Nucleus accumbens (tissue), 56 donors: ENCODE data around the gene CRACDL.

ENCODE experiments used
- DNase-seq, 56 donors: peaks; one replicate each; lab custom pipeline; 2025; lab: John Stamatoyannopoulos, UW

CRACDL gene

DNA sequence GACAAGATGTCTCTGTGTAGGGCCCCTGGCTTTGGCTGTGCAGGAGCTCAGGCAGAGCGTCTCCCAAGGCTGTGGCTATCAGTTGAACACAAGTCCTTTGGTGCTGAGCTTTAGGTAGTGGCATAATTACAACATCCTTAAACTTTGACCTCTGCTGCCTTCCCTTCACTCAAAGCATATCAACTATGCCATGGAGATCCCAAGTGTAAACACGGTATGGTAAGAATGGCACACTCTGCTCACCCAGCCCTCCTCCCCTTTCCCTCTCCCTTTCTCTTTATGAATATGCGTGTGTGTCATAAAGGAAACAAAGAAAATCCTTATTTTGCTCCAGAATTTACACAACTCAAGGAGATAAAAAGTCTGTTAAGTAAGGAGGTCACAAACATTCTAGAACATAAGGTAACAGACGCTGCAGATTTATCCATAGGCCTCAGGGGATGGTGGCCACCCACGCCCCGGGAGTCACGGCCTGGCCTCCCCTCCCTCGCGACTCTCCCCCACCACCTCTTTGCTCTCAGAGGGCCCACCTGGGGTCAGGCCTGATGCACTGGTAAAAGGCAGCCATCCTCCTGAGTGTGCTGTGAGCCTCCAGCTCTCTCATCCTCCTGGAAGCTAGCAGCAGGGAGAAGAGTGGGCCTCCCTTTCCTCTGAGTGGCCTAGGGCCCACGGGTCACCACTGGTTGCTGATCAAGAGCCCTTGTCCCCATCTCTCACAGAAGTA is 67.3 kb downstream of the CRACDL start:
- DNase-seq, result no peak

DNA sequence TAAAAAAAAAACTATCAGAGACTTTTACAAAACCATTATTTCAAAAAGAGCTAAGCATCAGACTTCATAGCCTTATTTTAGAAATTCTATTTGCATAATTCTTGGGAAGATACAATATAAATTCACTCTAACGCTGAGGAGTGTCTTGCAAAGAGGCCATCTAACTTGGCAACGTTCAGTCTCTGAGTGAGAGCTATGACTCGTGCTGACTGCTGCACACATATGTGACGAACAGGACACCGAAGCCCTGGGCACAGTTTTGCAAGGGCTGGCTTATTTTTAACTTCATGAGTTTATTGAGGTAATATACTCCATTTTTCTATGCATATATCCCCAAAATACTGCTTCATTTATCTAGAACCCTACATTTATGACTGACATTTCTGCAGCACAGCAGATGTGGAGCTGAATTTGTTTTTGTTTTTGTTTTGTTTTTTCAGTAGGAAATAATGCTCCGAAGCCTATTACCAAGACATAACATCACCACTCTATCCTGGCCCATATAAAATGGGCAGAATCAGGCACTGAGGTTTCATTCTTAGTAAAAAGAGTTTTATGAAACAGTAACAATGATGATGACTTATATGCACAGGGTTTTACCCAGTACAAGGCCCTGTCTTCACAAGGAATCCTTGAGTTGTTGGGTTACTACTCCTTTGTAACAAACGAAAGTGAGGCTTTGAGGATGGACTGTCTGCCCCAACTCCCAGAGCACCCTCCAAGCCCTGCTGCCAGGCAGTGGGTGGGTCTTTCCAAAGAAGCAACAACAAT is 68.3 kb downstream of the CRACDL start:
- no peak for DNase-seq

DNA sequence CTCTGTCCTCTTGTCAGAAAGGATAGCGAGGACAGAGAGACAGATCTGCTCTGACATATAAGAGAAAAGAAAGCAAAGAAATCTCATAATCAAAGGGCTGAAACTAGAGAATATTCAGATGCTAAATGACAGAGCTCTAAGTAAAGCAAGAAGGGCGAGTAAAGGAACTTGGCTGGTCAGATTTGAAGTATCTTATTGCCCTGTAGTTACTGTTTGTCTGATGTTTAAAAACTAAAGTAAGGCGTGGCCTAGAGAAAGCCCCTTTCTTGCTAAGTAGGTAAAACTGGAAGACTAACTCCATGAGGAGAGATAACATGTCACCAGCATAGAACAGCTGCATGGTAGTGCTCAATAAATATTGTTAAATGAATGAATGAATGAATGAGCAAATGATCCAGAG is 70.0 kb downstream of the CRACDL start:
- DNase-seq, result no peak

DNA sequence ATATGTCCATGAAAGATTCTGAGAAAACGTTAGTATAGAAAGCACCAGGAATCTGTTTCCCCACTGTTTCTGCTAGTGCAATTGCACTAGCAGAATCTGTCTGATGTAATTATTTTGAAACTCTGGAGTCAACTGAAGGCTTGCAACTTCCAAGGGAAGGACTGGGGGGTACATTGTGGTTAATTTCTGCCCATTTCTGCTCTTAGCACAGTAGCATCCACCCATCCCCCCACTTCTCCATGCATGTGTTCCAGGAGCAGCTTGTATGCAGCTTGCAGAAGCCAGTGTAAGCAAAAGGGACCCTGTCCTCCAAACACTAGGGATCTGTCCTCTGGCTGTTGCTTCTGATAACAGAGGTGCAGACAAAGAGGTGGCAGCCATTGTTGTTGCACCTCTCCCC is 74.4 kb downstream of the CRACDL start:
- DNase-seq, result no peak

DNA sequence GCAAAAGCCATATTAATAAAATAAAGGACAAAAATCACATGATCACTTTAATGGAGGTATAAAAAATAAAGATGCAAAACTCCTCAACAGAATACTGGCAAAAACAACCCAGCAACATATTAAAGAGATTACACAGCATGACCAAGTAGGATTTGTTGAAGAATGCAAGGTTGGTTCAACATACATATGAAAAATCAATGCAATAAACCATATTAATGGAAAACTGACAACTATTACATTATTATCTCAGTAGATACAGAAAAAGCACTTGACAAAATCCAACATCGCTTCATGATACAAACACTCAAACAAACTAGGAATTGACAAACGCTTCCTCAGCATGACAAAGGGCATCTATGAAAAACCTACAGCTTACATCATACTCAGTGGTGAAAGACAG is 76.7 kb downstream of the CRACDL start:
- DNase-seq, result no peak

DNA sequence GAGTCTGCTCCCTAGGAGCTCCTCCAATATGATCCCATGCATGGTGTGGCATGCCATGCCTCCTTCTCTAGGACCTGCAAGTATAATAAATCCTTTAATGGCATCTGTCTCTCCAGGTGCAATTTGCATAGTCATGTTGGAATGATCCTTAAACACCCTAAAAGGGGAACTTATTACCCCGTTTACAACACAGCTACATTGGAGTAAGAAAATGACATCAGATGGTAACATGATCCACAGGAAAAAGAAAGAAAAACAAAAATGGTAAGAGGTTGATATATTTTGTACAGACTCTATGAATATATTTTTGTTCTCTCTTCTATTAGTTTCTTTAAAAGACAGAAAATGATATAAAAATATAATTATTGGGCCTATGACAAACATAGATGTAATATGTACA is 79.0 kb downstream of the CRACDL start:
- no peak for DNase-seq

DNA sequence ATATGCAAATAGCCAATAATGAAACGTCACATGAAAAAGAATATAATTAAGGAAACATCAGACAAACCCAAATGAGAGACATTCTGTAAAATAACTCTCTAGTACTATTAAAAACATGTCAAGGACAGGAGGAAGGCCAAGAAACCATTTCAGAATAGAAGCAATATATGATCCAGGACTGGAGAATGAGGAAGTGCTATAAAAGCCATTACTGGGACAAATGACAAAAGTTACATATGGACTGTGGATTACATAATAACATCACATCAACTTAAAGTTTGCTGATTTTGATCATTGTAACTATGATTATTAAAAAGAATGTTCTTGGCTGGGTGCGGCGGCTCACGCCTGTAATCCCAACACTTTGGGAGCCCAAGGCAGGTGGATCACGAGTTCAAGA is 81.3 kb downstream of the CRACDL start:
- DNase-seq, result no peak

DNA sequence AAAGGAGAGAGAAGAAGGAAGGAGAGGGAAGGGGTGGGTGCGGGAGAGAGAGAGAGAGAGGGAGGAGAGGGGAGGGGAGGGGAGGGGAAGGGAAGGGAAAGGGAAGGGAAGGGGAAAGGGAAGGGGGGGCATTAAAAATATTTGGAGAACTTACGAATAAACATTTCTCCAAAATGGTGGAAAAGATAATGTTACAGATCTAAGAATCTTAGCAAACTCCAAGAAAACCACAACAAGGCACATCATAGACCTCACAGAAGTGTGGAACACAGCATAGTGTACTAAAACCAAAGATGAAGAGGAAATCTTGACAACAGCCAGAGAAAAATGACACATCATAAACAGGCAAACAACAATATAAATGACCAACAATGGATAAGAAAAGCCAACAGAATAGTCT is 83.1 kb downstream of the CRACDL start:
- DNase-seq, result no peak

DNA sequence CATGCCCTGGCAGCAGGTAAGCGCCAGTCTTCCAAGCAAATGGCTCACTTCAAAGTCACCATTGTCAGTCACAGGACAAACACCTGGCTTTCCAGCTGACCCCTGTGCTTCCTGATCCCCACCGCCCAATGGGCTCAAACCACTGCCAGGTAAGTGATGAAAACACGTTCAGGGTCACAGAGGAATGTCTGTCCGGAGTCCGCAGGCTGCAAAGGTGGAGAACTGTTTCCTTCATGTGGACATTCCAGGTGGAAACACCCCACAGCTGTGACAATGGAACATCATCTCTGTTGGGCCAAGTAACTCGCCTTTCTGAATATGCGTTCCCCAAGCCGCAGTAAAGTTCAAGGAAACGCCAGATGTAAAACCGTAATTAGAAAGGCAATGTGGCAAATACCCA is 86.0 kb downstream of the CRACDL start:
- no peak for DNase-seq

DNA sequence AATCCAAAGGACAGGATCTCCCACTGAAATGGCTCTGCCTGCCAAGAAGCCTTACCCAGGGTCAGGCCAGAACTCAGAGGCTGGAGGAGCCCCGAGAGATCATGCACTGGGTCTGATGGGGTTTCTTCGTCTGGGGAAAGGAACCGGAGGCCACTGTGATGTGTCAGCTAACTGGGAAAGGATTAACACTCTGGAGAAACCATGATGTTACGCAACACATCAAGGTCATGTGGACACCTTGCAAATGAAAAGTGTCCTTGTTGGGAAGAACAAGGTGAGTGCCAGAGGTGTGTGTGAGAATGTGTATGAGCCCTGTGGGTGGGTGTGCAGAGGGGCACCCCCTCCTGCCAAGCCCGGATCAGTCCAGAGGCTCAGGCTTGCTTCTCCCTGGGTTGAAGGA is 86.9 kb downstream of the CRACDL start:
- DNase-seq, result no peak

DNA sequence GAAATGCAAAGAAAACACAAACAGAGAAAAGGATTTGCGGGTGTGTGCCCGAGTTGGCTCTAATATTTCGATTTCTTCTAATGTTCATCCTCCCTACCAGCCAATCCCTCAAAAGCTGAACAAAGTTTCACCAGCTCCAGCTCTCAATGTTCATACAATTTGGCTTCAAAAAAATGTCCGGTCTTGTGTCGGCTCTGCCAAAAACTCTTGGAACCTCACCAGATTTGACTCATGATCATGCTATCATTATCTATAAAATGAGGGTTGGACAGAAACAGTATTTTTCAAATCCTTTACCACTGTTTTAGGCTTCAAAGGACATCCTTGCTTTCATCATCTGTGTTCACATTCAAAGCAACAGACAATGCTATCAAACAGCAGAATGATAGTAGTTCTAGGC is 88.2 kb downstream of the CRACDL start:
- DNase-seq, result no peak

DNA sequence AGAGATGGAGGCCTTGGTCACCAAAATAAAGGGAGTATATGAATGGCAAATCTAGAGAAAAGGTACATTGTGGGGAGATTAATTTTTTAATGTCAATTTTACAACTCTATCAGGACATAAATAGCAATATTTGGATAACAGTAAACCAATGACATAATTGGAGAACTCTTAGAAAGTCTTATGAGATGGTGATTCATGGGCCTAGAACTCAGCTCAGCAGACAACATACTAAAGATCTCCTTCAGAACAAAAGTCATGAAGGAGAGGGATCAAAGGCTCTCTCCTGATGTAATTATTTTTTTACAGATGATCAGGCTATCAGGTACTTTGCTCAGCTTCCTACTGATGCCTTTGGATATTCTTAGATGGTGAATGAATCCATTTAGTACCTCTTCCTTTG is 90.0 kb downstream of the CRACDL start:
- DNase-seq, result no peak

DNA sequence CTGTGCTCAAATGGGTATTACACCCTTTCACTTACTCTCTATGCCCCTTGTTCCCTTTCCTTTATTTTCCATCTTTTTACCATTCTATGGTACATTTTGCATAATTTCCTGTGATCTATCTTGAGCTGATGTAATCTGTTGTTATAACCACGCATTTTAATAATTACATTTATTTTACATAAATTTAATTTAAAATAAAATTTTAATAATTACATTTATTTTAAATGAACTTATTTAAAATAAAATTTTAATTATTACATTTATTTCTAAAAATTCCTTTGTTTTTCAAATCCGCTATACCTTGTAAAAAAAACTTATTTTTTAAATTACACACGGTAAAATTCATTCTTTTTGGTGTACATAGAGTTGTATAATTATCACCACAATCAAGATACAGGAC is 93.9 kb downstream of the CRACDL start:
- DNase-seq, result no peak

DNA sequence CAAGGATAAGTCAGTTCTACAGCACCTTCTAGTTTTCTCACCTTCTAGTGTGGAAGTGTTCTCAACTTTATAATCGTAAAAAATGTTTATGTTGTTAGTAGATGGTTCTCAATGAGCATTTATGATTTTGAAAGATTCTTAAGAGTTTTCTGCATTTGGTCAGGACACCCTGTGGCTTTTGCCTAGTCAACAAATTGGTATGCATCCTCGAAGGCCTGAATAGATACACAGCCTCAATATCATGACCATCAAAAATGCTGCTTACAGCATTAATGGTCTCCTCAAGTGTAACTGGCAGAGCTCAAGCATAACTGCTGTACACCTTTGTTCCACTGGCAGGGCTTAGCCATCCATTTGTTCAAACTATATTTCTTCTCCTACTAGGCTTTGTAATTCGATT is 96.7 kb downstream of the CRACDL start:
- no peak for DNase-seq

DNA sequence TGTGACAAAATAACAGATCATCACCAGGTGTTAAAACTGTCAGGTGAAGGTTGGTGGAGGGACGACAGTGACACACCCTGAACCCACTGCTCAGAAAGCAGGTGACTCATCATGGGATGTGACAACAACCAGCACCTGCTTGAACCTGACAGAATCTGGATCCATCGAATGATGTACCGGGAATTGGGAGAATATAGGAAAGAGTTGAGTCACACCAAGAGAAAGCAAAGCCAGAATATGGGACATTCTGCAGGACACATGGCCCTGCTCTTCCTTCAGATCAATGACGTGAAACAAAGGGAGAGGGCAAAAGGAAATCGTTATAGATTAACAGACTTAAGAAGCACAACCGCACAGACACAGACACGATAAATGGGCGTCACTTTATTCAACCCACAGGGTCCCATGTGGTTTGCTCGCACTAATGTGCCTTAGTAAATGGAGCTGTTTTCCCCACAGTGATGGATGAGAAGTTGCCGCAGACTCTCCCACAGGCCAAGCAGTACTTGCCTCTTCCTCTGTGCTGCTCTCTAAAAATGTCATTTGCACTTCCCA is 100.1 kb downstream of the CRACDL start:
- DNase-seq, result peak in 12 of 56 donors; percentile 12 to 63 (median 46)

DNA sequence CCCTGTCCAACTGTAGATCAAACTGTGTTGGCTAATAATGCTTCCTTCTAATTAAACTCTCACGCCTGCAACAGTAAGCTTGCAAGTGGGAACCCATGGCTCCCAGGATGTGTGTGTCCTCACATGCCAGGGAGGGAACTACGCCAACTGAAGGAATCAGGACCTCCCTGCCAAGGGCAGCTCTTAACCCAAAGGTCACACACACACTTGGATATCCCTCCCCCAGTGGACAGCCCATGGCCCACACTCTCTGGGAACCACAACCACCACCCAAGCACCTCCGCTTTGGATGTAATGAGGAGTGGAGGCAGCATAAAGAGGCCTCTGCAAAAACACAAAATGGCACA is 102.1 kb downstream of the CRACDL start:
- DNase-seq, result no peak

DNA sequence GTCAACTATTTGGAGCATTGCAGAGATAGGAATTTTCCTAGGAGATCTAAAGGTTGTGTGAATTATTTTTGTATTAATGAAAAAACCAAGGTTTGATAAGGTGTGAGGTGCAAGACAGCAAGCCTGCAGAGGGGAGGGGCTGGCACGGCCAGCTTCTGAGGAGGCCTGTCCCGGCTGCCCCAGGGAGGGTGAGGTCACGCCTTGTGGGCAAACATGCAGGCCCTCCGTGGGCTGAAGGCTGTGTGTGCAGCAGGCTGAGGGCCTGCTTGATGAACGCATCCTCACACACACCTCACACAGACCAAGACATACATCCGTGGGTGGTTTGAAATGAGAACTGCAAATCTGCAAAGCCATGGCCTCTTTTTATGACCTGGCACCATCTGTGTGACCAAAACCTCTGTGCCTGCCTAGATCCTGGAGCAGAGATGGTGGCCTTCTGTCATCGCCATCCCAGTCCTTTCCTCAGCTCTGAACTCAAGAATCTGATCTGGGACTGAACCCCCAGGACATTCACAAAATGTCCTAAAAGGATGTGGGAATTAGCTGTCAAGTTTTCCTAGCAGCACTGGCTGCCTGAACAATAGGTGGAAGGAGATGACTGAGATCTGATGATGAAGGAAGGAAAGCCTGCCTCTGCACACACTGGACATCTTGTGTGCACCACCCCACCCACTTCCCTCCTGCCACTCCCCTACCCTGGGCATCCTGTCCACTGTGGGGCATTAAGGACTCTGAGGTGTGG is 102.7 kb downstream of the CRACDL start:
- no peak for DNase-seq

DNA sequence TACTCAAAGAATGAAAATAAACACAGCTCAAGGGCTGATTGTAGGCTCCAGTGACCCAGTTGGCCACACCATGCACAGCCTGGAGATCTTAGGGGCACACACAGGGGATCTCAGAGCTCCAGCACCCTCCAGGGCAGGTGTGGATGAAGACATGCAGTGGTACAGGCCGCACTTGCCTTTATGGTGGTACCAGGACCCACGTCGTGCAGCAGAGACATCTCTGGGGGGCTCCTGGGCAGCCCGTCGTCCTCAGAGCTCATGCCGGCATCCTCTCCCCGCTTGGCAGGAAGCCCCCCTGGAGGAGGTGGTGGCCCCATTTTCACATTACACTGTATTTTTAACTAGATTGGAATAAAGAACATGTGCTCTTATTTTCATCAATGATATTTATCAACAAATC is 103.9 kb downstream of the CRACDL start:
- no peak for DNase-seq

DNA sequence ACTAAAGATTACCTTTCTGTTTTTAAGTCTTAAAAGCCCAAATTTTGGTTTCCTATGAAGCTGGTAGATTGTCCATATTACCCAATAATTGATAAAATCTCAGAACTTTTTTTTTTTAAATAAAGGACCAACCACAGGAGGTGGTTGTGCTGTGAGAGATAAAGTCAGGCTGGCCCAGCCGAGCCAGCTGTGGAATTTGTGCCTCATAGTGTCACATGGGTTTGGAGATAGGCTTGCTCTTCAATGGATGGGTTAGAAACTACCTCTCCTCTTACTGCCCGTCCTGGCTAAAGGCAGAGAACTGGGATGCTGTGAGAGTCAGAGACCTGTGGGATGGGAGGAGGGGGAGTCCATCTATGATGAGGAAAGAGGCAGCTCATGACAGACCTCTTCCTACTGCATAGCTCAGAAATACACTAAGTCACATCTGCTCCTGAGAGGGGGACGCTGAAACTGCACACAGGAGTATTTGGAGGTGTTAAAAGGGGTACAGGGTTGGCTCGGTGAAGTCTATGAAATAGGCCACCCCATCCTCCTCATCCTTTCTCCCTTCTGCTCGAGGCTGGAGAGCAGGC is 105.4 kb downstream of the CRACDL start:
- DNase-seq, result no peak

DNA sequence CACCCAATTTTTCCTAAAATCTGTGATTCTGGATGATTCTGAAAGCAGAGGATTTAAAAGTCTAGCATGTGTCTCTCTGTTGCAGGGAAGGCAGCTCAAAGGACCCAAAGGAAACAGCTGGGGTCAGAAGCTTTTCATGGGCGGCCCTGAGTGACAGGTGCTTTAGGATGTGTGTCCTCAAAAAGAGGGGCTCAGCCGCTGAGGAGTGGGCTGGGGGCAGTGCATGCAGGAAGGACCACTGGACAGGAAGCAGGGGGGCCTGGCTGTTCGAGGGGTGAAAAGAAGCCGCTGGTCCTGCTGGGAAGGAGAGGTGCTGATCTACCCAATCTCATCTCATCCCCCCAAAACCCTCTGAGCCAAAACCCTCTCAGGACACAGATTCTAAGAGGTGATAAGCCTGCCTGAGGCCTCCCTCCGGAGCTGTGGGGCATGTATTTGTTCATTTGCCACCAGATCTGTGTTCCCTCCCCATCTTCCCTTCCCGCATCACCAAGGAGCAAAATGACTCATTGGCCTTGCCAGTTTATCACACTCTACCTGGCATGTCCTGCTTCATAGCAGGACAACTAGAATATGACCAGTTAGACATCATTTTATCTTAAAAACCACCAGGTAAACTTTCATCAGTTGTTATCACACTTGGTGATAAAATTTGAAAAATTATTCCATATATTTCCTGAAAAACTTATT is 106.3 kb downstream of the CRACDL start:
- DNase-seq, result no peak
